Measurements from ENCODE around the gene CD274.

GRCh38 chr9:5445886-5446285 is 4.5 kb upstream of the CD274 start:
- no peak for TF ChIP-seq POLR2AphosphoS5 (IDR thresholded peaks at IDR 0.05; ENCODE audit: insufficient read depth in 1 of 2, low read depth in 1 of 2)
- TF ChIP-seq, protein P1, sequence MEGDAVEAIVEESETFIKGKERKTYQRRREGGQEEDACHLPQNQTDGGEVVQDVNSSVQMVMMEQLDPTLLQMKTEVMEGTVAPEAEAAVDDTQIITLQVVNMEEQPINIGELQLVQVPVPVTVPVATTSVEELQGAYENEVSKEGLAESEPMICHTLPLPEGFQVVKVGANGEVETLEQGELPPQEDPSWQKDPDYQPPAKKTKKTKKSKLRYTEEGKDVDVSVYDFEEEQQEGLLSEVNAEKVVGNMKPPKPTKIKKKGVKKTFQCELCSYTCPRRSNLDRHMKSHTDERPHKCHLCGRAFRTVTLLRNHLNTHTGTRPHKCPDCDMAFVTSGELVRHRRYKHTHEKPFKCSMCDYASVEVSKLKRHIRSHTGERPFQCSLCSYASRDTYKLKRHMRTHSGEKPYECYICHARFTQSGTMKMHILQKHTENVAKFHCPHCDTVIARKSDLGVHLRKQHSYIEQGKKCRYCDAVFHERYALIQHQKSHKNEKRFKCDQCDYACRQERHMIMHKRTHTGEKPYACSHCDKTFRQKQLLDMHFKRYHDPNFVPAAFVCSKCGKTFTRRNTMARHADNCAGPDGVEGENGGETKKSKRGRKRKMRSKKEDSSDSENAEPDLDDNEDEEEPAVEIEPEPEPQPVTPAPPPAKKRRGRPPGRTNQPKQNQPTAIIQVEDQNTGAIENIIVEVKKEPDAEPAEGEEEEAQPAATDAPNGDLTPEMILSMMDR (IDR thresholded peaks at IDR 0.05), result no peak

All from vagina (tissue), 2 donors.